GM12878 (cell line): Measurements from ENCODE around the gene ADAMTSL5. TPM values are rescaled to one million over a fixed set of nuclear protein-coding genes. Genes with fewer than 3 reads are reported as not detected.

Experiments
- ATAC-seq: fragments of 200-7000 bp; cut with Tn5 transposase; 3 replicates; pipeline ENCODE4 v1.9.1; 2020; ENCODE audit warnings: mild to moderate bottlenecking, moderate library complexity
- BruUV-seq: library from RNA; stranded (reverse); fragments of 400-500 nt; replicated peaks from 2 replicates; lab custom pipeline; 2021; lab: Mats Ljungman, UMichigan
- CTCF ChIA-PET: fragments of 300-600 bp; sonication (Branson Sonifier 250); formaldehyde crosslinking; extraction: SDS; loops from one replicate; lab custom pipeline; 2021; ENCODE audit warnings: inconsistent platforms; lab: Yijun Ruan, JAX
- POLR2A ChIA-PET: fragments of 350-600 bp; formaldehyde crosslinking; extraction: SDS; loops from one replicate; lab custom pipeline; 2021; ENCODE audit warnings: inconsistent platforms; lab: Charles Lee
- RAD21 ChIA-PET: fragments of 300-600 bp; sonication (Branson Sonifier 250); formaldehyde crosslinking; loops from one replicate; lab custom pipeline; 2023; ENCODE audit warnings: antibody characterized with exemption; ENCODE audit not compliant: unreplicated experiment; lab: Charles Lee
- SMC1A ChIA-PET: fragments of 300-600 bp; sonication (Branson Sonifier 250); formaldehyde crosslinking; loops from one replicate; lab custom pipeline; 2023; ENCODE audit not compliant: unreplicated experiment, uncharacterized antibody; lab: Charles Lee
- DNase-seq: peaks from one replicate; pipeline ENCODE4 v3.0.0-alpha.2; 2011; ENCODE audit warnings: low read depth, low spot score
- FAIRE-seq: peaks from 3 replicates; lab custom pipeline; 2011; peaks lifted over from hg19 to GRCh38; lab: Jason Lieb, UNC
- H2AFZ ChIP-seq: 2 replicates; pipeline ENCODE4 v1.6.0; 2011; ENCODE audit warnings: low read depth, low read length, control low read depth; ENCODE audit not compliant: control insufficient read depth
- H3K27ac ChIP-seq: 2 replicates; pipeline ENCODE4 v1.5.1; 2011; ENCODE audit warnings: control low read depth; ENCODE audit not compliant: control insufficient read depth, insufficient read depth
- H3K27me3 ChIP-seq, 2 experiments: replicated peaks in 1 of 2; 2 replicates each; pipeline versions ENCODE4 v1.6.0 to v1.6.1; 2011; ENCODE audit warnings: low read length in 1 of 2; ENCODE audit not compliant: control insufficient read depth in 2 of 2, insufficient read depth in 2 of 2
- H3K36me3 ChIP-seq, 2 experiments: 2 replicates each; pipeline ENCODE4 v1.5.1; 2011; ENCODE audit warnings: low read length in 1 of 2; ENCODE audit not compliant: control insufficient read depth in 2 of 2, insufficient read depth in 2 of 2
- H3K4me1 ChIP-seq: 2 replicates; pipeline ENCODE4 v1.6.1; 2011; ENCODE audit warnings: mild to moderate bottlenecking, low read length, moderate library complexity, mixed read lengths; ENCODE audit not compliant: control insufficient read depth, insufficient read depth
- H3K4me2 ChIP-seq: 2 replicates; pipeline ENCODE4 v1.6.0; 2011; ENCODE audit warnings: control low read depth; ENCODE audit not compliant: control insufficient read depth, insufficient read depth
- H3K4me3 ChIP-seq: fragments of 200-600 bp; sonication (generic); 2 replicates; pipeline ENCODE4 v1.5.1; 2016
- H3K79me2 ChIP-seq: 2 replicates; pipeline ENCODE4 v1.6.0; 2011; ENCODE audit warnings: low read length; ENCODE audit not compliant: control insufficient read depth, insufficient read depth
- H3K9ac ChIP-seq: 2 replicates; pipeline ENCODE4 v1.8.0; 2011; ENCODE audit warnings: low read length, control low read depth, mixed read lengths; ENCODE audit not compliant: control insufficient read depth, insufficient read depth
- H3K9me3 ChIP-seq: replicated peaks from 3 replicates; pipeline ENCODE4 v1.5.1; 2011; ENCODE audit warnings: mild to moderate bottlenecking, low read length; ENCODE audit not compliant: control insufficient read depth, insufficient read depth
- H4K20me1 ChIP-seq: 2 replicates; pipeline ENCODE4 v1.6.0; 2011; ENCODE audit not compliant: control insufficient read depth, insufficient read depth
- BMI1 ChIP-seq: fragments of 450-650 bp; IDR thresholded peaks from 2 replicates; pipeline ENCODE4 v1.6.1; 2016; ENCODE audit warnings: mild to moderate bottlenecking, moderate library complexity, borderline replicate concordance
- CHD4 ChIP-seq: fragments of 200-600 bp; sonication (generic); IDR thresholded peaks from 2 replicates; pipeline ENCODE4 v1.6.1; 2016; ENCODE audit warnings: mild to moderate bottlenecking
- HDAC2 ChIP-seq: fragments of 200-600 bp; sonication (generic); IDR thresholded peaks from 2 replicates; pipeline ENCODE4 v1.6.1; 2017
- JUNB ChIP-seq: IDR thresholded peaks from 2 replicates; pipeline ENCODE4 v1.6.1; 2016; ENCODE audit warnings: antibody characterized with exemption, mild to moderate bottlenecking
- KAT2A ChIP-seq: conservative IDR thresholded peaks from 2 replicates; pipeline ENCODE4 v1.6.1; 2011; ENCODE audit warnings: low read depth, low read length; ENCODE audit not compliant: control insufficient read depth
- KDM1A ChIP-seq: fragments of 200-600 bp; sonication (generic); IDR thresholded peaks from 2 replicates; pipeline ENCODE4 v1.6.1; 2016; ENCODE audit warnings: borderline replicate concordance
- KLF5 ChIP-seq: fragments of 450-650 bp; IDR thresholded peaks from 2 replicates; pipeline ENCODE4 v1.6.1; 2014; ENCODE audit warnings: mild to moderate bottlenecking; ENCODE audit not compliant: partially characterized antibody
- LARP7 ChIP-seq: fragments of 450-650 bp; IDR thresholded peaks from 2 replicates; pipeline ENCODE4 v1.6.1; 2017; ENCODE audit warnings: mild to moderate bottlenecking
- SREBF1 ChIP-seq: IDR thresholded peaks from 2 replicates; pipeline ENCODE4 v1.6.1; 2012; ENCODE audit warnings: mild to moderate bottlenecking, low read length
- SUZ12 ChIP-seq: fragments of 200-600 bp; sonication (generic); IDR thresholded peaks from one replicate; pipeline ENCODE4 v1.6.1; 2018; ENCODE audit warnings: antibody characterized with exemption, mild to moderate bottlenecking; ENCODE audit not compliant: unreplicated experiment
- ZNF207 ChIP-seq: fragments of 450-650 bp; IDR thresholded peaks from 2 replicates; pipeline ENCODE4 v1.6.1; 2014; ENCODE audit warnings: antibody characterized with exemption, mild to moderate bottlenecking, borderline replicate concordance
- ZSCAN29 ChIP-seq: fragments of 450-650 bp; IDR thresholded peaks from 2 replicates; pipeline ENCODE4 v1.6.1; 2017; ENCODE audit warnings: mild to moderate bottlenecking, moderate library complexity
- WGBS: methylation state at CpG from one replicate; pipeline ENCODE4 v1.1.6; 2016; ENCODE audit warnings: low lambda C conversion rate; ENCODE audit not compliant: insufficient replicate concordance, insufficient coverage; ENCODE audit errors: missing lambda C conversion rate; 5-methylcytosine and 5-hydroxymethylcytosine counted together
- in situ Hi-C: fragments of 300-500 bp; cut with MboI; formaldehyde crosslinking; loops from 9 replicates; pipeline ENCODE4 v1.14.3; 2018; ENCODE audit warnings: mixed read lengths
- intact Hi-C: fragments of 100-400 bp; cut with micrococcal nuclease; formaldehyde crosslinking; loops from one replicate; pipeline ENCODE4 v1.14.2; 2022; ENCODE audit not compliant: unreplicated experiment
- polyA plus RNA-seq, 11 experiments: library from polyadenylated mRNA; depleted of rRNA in 4 of 11; unstranded in 6 of 11; stranded (reverse) in 5 of 11; fragments of >200 nt; fragmentation: Nextera tagmentation in 4 of 11; fragmentation: Illumina TruSeq in 1 of 11; extraction: Ambion mirVana in 4 of 11; extraction: Trizol in 1 of 11; gene quantifications; 1 replicate in 1 of 11; 2 replicates in 10 of 11; pipeline versions ENCODE4 v1.2.1 to v1.2.3, GENCODE V29; 2011 to 2016; ENCODE audit warnings: inconsistent platforms in 2 of 11, missing spikeins in 2 of 11, low read depth in 1 of 11
- total RNA-seq, 4 experiments: library from RNA; depleted of rRNA in 3 of 4; stranded (reverse); fragments of >200 nt in 3 of 4; fragmentation: Illumina TruSeq in 1 of 4; extraction: Trizol in 1 of 4; gene quantifications; 2 replicates each; pipeline versions ENCODE4 v1.2.1 to v1.2.3, GENCODE V29; 2013 to 2021
- TF ChIP-seq, protein P1 (sequence below): fragments of 450-650 bp; IDR thresholded peaks from 2 replicates; pipeline ENCODE4 v1.6.1; 2016; ENCODE audit warnings: mild to moderate bottlenecking
- TF ChIP-seq, protein P2 (sequence below): IDR thresholded peaks from 2 replicates; pipeline ENCODE4 v1.6.1; 2012; ENCODE audit warnings: low read depth, low read length, improper control_type of control experiment
- TF ChIP-seq, protein P3 (sequence below): fragments of 150-350 bp; IDR thresholded peaks from 2 replicates; pipeline ENCODE4 v1.6.1; 2016; ENCODE audit warnings: low read depth, low read length
- TF ChIP-seq, protein P4 (sequence below): IDR thresholded peaks from 2 replicates; pipeline ENCODE4 v1.6.1; 2012; ENCODE audit warnings: mild to moderate bottlenecking, low read depth, low read length

ADAMTSL5 gene
- total and polyA plus RNA-seq, 10 of the 15 experiments (the other 5 are each of a cell fraction or from before 2014, with no cell fraction given) = 0.04 to 0.83 (median 0.32) TPM; not detected in 4

GRCh38 chr19:1510807-1511206 lies 2.0 kb downstream of the ADAMTSL5 start:
- no TSS peak for BruUV-seq
- intact Hi-C loops = no loop called here
- TF ChIP-seq, protein P1, sequence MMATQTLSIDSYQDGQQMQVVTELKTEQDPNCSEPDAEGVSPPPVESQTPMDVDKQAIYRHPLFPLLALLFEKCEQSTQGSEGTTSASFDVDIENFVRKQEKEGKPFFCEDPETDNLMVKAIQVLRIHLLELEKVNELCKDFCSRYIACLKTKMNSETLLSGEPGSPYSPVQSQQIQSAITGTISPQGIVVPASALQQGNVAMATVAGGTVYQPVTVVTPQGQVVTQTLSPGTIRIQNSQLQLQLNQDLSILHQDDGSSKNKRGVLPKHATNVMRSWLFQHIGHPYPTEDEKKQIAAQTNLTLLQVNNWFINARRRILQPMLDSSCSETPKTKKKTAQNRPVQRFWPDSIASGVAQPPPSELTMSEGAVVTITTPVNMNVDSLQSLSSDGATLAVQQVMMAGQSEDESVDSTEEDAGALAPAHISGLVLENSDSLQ = no peak
- TF ChIP-seq ZNF207 (no peak), LARP7 (no peak), HDAC2 (no peak), SREBF1 (no peak), KAT2A (no peak), JUNB (no peak), CHD4 (no peak), BMI1 (no peak), ZSCAN29 (no peak), SUZ12 (no peak), KDM1A (no peak), KLF5 (no peak)
- TF ChIP-seq, protein P2, sequence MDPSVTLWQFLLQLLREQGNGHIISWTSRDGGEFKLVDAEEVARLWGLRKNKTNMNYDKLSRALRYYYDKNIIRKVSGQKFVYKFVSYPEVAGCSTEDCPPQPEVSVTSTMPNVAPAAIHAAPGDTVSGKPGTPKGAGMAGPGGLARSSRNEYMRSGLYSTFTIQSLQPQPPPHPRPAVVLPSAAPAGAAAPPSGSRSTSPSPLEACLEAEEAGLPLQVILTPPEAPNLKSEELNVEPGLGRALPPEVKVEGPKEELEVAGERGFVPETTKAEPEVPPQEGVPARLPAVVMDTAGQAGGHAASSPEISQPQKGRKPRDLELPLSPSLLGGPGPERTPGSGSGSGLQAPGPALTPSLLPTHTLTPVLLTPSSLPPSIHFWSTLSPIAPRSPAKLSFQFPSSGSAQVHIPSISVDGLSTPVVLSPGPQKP = no peak
- TF ChIP-seq, protein P3, sequence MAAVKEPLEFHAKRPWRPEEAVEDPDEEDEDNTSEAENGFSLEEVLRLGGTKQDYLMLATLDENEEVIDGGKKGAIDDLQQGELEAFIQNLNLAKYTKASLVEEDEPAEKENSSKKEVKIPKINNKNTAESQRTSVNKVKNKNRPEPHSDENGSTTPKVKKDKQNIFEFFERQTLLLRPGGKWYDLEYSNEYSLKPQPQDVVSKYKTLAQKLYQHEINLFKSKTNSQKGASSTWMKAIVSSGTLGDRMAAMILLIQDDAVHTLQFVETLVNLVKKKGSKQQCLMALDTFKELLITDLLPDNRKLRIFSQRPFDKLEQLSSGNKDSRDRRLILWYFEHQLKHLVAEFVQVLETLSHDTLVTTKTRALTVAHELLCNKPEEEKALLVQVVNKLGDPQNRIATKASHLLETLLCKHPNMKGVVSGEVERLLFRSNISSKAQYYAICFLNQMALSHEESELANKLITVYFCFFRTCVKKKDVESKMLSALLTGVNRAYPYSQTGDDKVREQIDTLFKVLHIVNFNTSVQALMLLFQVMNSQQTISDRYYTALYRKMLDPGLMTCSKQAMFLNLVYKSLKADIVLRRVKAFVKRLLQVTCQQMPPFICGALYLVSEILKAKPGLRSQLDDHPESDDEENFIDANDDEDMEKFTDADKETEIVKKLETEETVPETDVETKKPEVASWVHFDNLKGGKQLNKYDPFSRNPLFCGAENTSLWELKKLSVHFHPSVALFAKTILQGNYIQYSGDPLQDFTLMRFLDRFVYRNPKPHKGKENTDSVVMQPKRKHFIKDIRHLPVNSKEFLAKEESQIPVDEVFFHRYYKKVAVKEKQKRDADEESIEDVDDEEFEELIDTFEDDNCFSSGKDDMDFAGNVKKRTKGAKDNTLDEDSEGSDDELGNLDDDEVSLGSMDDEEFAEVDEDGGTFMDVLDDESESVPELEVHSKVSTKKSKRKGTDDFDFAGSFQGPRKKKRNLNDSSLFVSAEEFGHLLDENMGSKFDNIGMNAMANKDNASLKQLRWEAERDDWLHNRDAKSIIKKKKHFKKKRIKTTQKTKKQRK = no peak
- TF ChIP-seq, protein P4, sequence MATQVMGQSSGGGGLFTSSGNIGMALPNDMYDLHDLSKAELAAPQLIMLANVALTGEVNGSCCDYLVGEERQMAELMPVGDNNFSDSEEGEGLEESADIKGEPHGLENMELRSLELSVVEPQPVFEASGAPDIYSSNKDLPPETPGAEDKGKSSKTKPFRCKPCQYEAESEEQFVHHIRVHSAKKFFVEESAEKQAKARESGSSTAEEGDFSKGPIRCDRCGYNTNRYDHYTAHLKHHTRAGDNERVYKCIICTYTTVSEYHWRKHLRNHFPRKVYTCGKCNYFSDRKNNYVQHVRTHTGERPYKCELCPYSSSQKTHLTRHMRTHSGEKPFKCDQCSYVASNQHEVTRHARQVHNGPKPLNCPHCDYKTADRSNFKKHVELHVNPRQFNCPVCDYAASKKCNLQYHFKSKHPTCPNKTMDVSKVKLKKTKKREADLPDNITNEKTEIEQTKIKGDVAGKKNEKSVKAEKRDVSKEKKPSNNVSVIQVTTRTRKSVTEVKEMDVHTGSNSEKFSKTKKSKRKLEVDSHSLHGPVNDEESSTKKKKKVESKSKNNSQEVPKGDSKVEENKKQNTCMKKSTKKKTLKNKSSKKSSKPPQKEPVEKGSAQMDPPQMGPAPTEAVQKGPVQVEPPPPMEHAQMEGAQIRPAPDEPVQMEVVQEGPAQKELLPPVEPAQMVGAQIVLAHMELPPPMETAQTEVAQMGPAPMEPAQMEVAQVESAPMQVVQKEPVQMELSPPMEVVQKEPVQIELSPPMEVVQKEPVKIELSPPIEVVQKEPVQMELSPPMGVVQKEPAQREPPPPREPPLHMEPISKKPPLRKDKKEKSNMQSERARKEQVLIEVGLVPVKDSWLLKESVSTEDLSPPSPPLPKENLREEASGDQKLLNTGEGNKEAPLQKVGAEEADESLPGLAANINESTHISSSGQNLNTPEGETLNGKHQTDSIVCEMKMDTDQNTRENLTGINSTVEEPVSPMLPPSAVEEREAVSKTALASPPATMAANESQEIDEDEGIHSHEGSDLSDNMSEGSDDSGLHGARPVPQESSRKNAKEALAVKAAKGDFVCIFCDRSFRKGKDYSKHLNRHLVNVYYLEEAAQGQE = no peak

More at GRCh38 chr19:1510807-1511206, 2.0 kb downstream of the ADAMTSL5 start:
- WGBS = 20% methylated on average over 9 of the region's 9 CpGs
- no peak overlapping the region for H3K9ac ChIP-seq
- H4K20me1 ChIP-seq = no peaks in the 10 kb centered on the region
- in situ Hi-C loops = no loop called here
- H3K4me2 ChIP-seq = no peak overlapping the region
- no peaks in the 10 kb centered on the region; the same call in 2 of the 3 replicates for H3K9me3 ChIP-seq
- no peak for FAIRE-seq
- H3K4me3 ChIP-seq = no peak overlapping the region
- no peaks in the 10 kb centered on the region for H3K79me2 ChIP-seq
- H2AFZ ChIP-seq = no peak overlapping the region
- no peak for DNase-seq
- POLR2A ChIA-PET = no interaction called here
- H3K27ac ChIP-seq = no peak overlapping the region
- ATAC-seq = no peak
- SMC1A ChIA-PET = no interaction called here
- H3K4me1 ChIP-seq = no peaks in the 10 kb centered on the region
- H3K36me3 ChIP-seq = no peaks in the 10 kb centered on the region
- RAD21 ChIA-PET = no interaction called here
- H3K27me3 ChIP-seq = no peaks in the 10 kb centered on the region; a peak in 1 of 4 replicates
- CTCF ChIA-PET = no interaction called here
